GM12892 (cell line): Measurements from ENCODE around the gene PSD2.

Experiments used
- POLR2A ChIP-seq: IDR thresholded peaks from 2 replicates; pipeline ENCODE4 v1.6.1; 2011; ENCODE audit warnings: low read depth, low read length, control low read depth
- POLR2AphosphoS5 ChIP-seq: IDR thresholded peaks from 2 replicates; pipeline ENCODE4 v1.6.1; 2011; ENCODE audit warnings: low read depth, low read length, control low read depth
- TAF1 ChIP-seq: IDR thresholded peaks from 2 replicates; pipeline ENCODE4 v1.6.1; 2011; ENCODE audit warnings: low read depth, mild to moderate bottlenecking, control low read depth, low read length, borderline replicate concordance

GRCh38 chr5:139884734-139885133 is 89.1 kb downstream of the PSD2 start:
- TF ChIP-seq POLR2AphosphoS5 (no peak), TAF1 (no peak), POLR2A (no peak)
